Measurements from ENCODE around the gene MICA. TPM values are rescaled to one million over a fixed set of nuclear protein-coding genes. Genes with fewer than 3 reads are reported as not detected.

Gene MICA
- polyA plus RNA-seq, 2 of the 4 experiments (the other 2 are of a cell fraction), result 20.5 to 22.8 TPM

DNA sequence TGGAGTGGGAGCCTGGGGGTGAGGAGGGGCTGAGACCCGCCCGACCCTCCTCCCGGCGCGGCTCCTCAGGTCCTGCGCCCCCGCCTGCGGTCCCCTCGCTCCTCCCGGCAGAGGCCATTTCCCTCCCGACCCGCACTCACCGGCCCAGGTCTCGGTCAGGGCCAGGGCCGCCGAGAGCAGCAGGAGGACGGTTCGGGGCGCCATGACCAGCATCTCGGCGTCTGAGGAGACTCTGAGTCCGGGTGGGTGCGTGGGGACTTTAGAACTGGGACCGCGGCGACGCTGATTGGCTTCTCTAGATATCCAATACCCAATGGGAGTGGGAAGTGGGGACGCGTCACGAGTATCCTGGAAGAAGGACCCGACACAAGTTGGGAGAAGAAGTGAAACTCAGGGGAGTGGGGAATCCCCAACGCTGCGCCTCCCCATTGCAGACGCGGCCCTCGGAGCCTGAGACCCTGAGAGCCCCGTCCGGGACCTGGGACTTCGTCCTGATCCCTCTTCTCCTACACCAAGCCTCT lies 46.4 kb upstream of the MICA start, which contains the start of gene HLA-B:
Gene HLA-B, minus strand, starts transcription at position 234 of the 521 bp plus-strand sequence. Its CDS starts 21 bp downstream, at position 213.
- TF ChIP-seq RFX5 (IDR thresholded peaks at IDR 0.05) (peak; percentile 88), MAFK (IDR thresholded peaks at IDR 0.05; ENCODE audit: partially characterized antibody) (no peak)
- peak; percentile 10 to 33 for DNase-seq (ENCODE audit: low read depth in 1 of 2, low spot score in 1 of 2)
- Histone ChIP-seq H3K4me2 (peak within 1 kb of the TSS; percentile 67), H3K4me1 (no peaks in the 10 kb centered on the region), H3K27ac (peak within 1 kb of the TSS in 1 of 2 experiments; percentile 70; a peak in 3 of 6 replicates), H3K4me3 (peak within 1 kb of the TSS; percentile 47), H3K9me3 (no peaks in the 10 kb centered on the region)
- peak; percentile 60 to 94; a peak in 5 of 6 replicates for ATAC-seq
- ChIA-PET POLR2A (no interaction called here), CTCF (no interaction called here)
- FAIRE-seq, result no peak
- WGBS (ENCODE audit: missing lambda C conversion rate), result 2% methylated on average over 10 of the region's 39 CpGs

- no peak for DNase-seq (ENCODE audit: low read depth in 1 of 2, low spot score in 1 of 2)
- 49% methylated on average over 6 of the region's 6 CpGs for WGBS (ENCODE audit: missing lambda C conversion rate)
- H3K27ac ChIP-seq, result no peak overlapping the region
- no peak for FAIRE-seq
- ChIA-PET POLR2A (no interaction called here), CTCF (no interaction called here)
- no peak for ATAC-seq
- no peak overlapping the region for H3K4me2 ChIP-seq
- no peak for TF ChIP-seq MAX (IDR thresholded peaks at IDR 0.05)
- TF ChIP-seq JUN (IDR thresholded peaks at IDR 0.05), result no peak
- TF ChIP-seq POLR2A (IDR thresholded peaks at IDR 0.05; ENCODE audit: low read length), result no peak
- TF ChIP-seq RFX5 (IDR thresholded peaks at IDR 0.05), result no peak
- TF ChIP-seq CHD2 (IDR thresholded peaks at IDR 0.05; ENCODE audit: low read length, partially characterized antibody), result no peak
- no peak for TF ChIP-seq MAFK (IDR thresholded peaks at IDR 0.05; ENCODE audit: partially characterized antibody)
- no peak for TF ChIP-seq ZNF302 (CRISPR knock-in tag; IDR thresholded peaks at IDR 0.05)
- H3K4me1 ChIP-seq, result no peaks in the 10 kb centered on the region
- no peak overlapping the region for H3K4me3 ChIP-seq
- no peaks in the 10 kb centered on the region for H3K9me3 ChIP-seq
Measured at GRCh38 chr6:31357886-31358285, 45.5 kb upstream of the MICA start.

DNA sequence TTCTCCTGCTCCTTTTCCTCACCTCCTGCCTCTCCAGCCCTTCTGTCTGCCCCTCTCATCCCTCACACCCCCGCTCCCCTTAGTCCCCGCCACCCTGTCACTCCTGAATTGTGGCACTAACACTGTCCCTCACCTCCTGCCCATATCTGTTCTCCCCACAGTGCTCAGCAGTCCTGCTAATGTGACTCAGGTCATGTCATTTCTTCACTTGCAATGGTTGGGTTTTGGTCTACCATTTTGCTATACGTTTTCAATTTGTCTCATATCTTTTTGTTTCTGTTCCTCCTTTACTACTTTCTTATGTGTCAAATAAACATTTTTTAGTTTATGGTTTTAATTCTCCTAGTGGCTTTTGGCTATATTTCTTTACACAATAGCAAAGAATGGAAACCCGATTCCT lies 45.1 kb upstream of the MICA start:
- Histone ChIP-seq H3K4me2 (no peak overlapping the region), H3K4me3 (no peak overlapping the region), H3K4me1 (no peaks in the 10 kb centered on the region), H3K27ac (no peak overlapping the region), H3K9me3 (no peaks in the 10 kb centered on the region)
- ChIA-PET CTCF (no interaction called here), POLR2A (no interaction called here)
- no peak for FAIRE-seq
- TF ChIP-seq FOSB (CRISPR knock-in tag; IDR thresholded peaks at IDR 0.05) (no peak), POLR2A (IDR thresholded peaks at IDR 0.05; ENCODE audit: low read length) (no peak), POLR2AphosphoS2 (conservative IDR thresholded peaks at IDR 0.05; ENCODE audit: low read length) (no peak), FOXS1 (CRISPR knock-in tag; IDR thresholded peaks at IDR 0.05) (no peak)
- TF ChIP-seq, protein P1, sequence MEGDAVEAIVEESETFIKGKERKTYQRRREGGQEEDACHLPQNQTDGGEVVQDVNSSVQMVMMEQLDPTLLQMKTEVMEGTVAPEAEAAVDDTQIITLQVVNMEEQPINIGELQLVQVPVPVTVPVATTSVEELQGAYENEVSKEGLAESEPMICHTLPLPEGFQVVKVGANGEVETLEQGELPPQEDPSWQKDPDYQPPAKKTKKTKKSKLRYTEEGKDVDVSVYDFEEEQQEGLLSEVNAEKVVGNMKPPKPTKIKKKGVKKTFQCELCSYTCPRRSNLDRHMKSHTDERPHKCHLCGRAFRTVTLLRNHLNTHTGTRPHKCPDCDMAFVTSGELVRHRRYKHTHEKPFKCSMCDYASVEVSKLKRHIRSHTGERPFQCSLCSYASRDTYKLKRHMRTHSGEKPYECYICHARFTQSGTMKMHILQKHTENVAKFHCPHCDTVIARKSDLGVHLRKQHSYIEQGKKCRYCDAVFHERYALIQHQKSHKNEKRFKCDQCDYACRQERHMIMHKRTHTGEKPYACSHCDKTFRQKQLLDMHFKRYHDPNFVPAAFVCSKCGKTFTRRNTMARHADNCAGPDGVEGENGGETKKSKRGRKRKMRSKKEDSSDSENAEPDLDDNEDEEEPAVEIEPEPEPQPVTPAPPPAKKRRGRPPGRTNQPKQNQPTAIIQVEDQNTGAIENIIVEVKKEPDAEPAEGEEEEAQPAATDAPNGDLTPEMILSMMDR (IDR thresholded peaks at IDR 0.05), result no peak
- DNase-seq (ENCODE audit: low read depth in 1 of 2, low spot score in 1 of 2), result no peak
- WGBS (ENCODE audit: missing lambda C conversion rate), result 19% methylated on average over 4 of the region's 4 CpGs
- ATAC-seq, result no peak

DNA sequence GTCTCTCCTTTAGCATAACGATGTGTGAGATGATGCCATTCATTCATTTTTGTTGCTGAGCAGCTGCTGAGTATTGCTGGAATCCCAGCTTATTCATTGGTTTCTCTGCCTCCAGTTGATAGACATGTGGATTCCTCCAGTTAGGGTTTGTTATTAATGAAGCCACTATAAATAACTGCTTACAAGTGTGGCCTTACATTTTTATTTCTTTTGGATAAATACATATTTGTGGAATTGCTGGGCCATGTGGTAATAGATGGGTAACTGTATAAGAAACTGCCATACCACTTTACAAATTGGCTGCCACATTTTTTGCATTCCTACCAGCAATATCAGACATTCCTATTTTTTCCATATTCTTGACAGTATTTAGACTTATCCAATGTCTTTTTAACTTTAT lies 43.8 kb upstream of the MICA start:
- DNase-seq (ENCODE audit: low read depth in 1 of 2, low spot score in 1 of 2), result no peak
- no peaks in the 10 kb centered on the region for H3K9me3 ChIP-seq
- CTCF ChIA-PET, result interaction anchor here (0.6 kb wide), 1 partner anchor 230 kb away, joined by 3 read pairs; no protein-coding TSS in a partner anchor
- POLR2A ChIA-PET, result no interaction called here
- no peak overlapping the region for H3K27ac ChIP-seq
- H3K4me2 ChIP-seq, result no peak overlapping the region
- no peaks in the 10 kb centered on the region for H3K4me1 ChIP-seq
- 30% methylated on average over 1 of the region's 1 CpG for WGBS (ENCODE audit: missing lambda C conversion rate)
- no peak for ATAC-seq
- no peak for FAIRE-seq
- H3K4me3 ChIP-seq, result no peak overlapping the region
- TF ChIP-seq MYC (IDR thresholded peaks at IDR 0.05; ENCODE audit: borderline replicate concordance, low read length), result no peak
- no peak for TF ChIP-seq E2F6 (IDR thresholded peaks at IDR 0.05; ENCODE audit: borderline replicate concordance, low read depth)
- no peak for TF ChIP-seq HOXA7 (CRISPR knock-in tag; IDR thresholded peaks at IDR 0.05)
- no peak for TF ChIP-seq EP300 (IDR thresholded peaks at IDR 0.05)
- TF ChIP-seq HOXB13 (CRISPR knock-in tag; IDR thresholded peaks at IDR 0.05; ENCODE audit: low read depth), result no peak
- TF ChIP-seq ATOH8 (CRISPR knock-in tag; IDR thresholded peaks at IDR 0.05; ENCODE audit: low read depth), result no peak
- TF ChIP-seq, protein P2, sequence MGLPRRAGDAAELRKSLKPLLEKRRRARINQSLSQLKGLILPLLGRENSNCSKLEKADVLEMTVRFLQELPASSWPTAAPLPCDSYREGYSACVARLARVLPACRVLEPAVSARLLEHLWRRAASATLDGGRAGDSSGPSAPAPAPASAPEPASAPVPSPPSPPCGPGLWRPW (IDR thresholded peaks at IDR 0.05), result no peak
- TF ChIP-seq SMC3 (IDR thresholded peaks at IDR 0.05), result no peak
- TF ChIP-seq NPAS2 (CRISPR knock-in tag; IDR thresholded peaks at IDR 0.05; ENCODE audit: borderline replicate concordance), result no peak
- no peak for TF ChIP-seq BHLHE40 (IDR thresholded peaks at IDR 0.05; ENCODE audit: low read depth, low read length)
- no peak for TF ChIP-seq FOSL2 (IDR thresholded peaks at IDR 0.05)
- TF ChIP-seq FOSL2 (CRISPR knock-in tag; IDR thresholded peaks at IDR 0.05), result no peak
- TF ChIP-seq ZSCAN20 (CRISPR knock-in tag; IDR thresholded peaks at IDR 0.05), result no peak
- no peak for TF ChIP-seq HOXB5 (CRISPR knock-in tag; IDR thresholded peaks at IDR 0.05)
- TF ChIP-seq CHD2 (IDR thresholded peaks at IDR 0.05; ENCODE audit: low read length, partially characterized antibody), result no peak
- no peak for TF ChIP-seq ZC3H11A (IDR thresholded peaks at IDR 0.05)
- TF ChIP-seq RFX5 (IDR thresholded peaks at IDR 0.05), result no peak
- TF ChIP-seq MAZ (IDR thresholded peaks at IDR 0.05; ENCODE audit: borderline replicate concordance, low read depth, low read length), result no peak
- TF ChIP-seq NR3C1 (IDR thresholded peaks at IDR 0.05), result no peak
